Panc1 (cell line): ENCODE measurements around the gene UPF2.

Source experiments
- CTCF ChIP-seq: fragments of 450-650 bp; IDR thresholded peaks from 2 replicates; pipeline ENCODE4 v1.5.1; 2017; ENCODE audit warnings: mild to moderate bottlenecking
- POLR2AphosphoS5 ChIP-seq: IDR thresholded peaks from 2 replicates; pipeline ENCODE4 v1.6.1; 2012; ENCODE audit warnings: mild to moderate bottlenecking, low read depth, low read length, moderate library complexity
- SIN3A ChIP-seq: IDR thresholded peaks from 2 replicates; pipeline ENCODE4 v1.6.1; 2012; ENCODE audit warnings: low read depth, mild to moderate bottlenecking, low read length, moderate library complexity, borderline replicate concordance; ENCODE audit not compliant: insufficient read depth

DNA sequence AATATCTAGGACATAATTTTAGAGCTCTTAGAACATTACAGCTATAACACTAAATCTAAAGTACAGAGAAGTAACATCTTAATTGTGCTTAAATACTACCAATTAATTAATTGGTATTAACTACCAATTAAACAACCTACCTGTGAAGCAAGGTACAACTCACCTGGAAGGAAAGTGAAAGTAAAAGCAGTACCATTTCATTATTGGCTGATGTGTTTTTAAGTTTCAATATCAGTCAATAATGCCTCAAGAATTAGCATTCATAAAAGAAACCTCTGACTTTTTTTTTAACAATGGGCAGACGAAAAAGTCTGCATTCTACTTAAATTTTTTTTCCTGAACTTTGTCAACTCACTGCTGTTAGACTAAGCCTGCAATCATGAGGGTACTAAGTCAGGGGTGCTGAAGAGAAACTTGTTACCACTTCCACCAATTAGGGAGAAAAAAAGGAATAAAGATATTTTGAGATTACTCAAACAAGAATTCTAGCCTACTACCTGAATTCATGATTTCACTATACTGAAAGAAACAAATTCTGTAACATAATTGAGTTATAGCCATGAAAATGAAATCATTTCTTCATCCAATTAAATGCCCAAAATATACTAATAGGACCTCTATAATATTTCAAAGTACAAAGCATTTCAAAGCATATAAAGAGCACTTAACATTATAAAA lies 19.9 kb downstream of the UPF2 start:
- no peak for TF ChIP-seq POLR2AphosphoS5
- no peak for TF ChIP-seq CTCF
- no peak for TF ChIP-seq SIN3A
